SKM-1 (cell line): ENCODE results near the gene YDJC.
A peak's percentile ranks its signal among the peaks of the same experiment; 100 is the strongest.
"Not testable (repeated sequence)": the region's sequence is repeated elsewhere in the genome, so short reads cannot be mapped to it uniquely, and the experiment has no call there.

Experiments
- DNase-seq: peaks from one replicate; lab custom pipeline; 2025; ENCODE audit not compliant: unreplicated experiment; lab: John Stamatoyannopoulos, UW

YDJC gene

DNA sequence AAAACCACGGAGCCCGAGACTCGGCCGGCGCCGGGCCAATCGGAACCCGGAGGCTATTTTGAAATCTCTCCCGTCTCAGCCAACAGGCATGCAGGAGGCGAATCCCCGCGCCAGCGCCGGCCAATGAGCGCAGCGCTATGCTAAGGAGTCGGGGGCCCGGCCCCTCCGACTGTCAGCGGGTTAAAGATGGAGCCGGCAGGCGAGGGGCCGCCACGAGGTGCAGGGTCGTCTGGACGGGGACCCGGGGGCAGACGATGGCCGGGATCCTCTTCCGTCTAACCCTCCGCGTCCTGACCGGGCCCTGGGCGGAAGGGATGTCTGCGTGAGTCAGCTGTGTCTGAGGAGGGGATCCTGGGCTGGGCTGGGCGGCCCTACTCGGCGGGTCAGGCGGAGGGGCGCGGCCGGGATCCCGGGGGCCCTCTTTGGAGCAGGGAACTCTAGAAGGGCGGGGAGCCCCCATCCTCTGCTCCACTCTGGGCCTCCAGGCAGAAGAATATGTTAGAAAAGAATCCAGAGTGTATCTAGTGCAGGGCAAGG lies 22.3 kb upstream of the YDJC start:
- DNase-seq = peak; percentile 90

DNA sequence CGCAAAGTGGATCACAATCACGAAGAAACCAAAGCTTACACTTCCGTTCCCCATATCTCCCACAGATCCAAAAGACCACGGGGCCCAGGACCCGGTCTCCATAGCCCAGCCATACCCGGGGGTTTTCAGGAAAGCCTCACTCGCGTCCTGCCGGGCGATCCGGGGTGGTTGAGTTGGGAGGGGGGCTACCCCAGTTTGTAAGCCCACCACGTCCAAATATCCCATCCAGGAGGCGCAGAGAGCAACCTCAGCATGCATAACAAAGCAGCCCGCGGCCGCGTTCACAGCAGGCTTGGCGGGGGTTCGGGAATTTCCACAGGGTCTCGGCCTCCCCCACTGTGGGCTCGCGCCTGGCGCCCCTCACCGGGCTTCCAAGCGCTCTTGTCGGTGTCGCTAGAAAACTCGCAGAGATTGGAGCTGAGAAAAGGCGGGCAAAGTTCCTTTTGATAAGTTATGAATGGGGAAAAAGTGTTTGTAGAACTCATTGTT lies 21.7 kb upstream of the YDJC start:
- DNase-seq = no peak

DNA sequence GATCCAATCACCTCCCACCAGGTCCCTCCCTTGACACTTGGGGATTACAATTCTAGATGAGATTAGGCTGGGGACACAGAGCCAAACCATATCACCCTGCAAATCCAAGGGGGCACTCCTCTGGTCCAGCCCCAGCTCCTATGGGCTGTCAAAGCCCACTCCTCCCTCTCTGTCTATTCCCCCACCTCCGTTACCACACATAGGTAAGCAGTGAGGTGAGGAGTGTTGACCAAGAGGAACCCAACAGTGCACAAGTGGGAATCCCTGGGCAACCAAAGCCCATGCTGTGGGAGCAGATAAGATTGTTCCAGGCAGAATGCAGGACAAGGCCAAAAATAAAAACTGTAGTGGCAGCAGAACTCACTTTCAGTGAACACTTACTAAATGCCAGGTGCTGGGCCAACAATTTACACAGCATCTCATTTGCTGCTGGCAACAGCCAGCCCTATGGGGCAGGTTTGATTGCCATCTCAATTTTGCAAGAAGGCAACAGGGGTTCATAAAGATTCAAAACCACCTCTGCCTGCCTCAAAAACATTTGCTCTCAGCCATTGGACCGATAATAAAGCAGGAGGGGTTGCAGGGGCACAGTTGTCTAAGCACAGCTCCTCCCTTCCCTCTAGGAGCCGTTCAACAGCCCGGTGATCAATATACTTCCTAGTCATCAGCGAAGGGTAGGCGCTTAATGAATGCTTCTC lies 21.1 kb upstream of the YDJC start:
- DNase-seq = no peak

DNA sequence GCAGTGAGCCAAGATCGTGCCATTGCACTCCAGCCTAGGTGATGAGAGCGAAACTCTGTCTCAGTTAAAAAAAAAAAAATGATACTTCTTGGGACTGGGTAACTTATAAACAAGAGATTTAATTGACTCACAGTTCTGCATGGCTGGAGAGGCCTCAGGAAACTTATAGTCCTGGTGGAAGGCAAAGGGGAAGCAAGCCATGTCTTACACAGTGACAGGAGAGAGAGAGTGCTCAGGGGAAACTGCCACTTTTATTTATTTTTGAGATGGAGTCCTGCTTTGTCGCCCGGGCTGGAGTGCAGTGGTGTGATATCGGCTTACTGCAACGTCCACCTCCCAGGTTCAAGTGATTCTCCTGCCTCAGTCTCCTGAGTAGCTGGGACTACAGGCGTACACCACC lies 20.5 kb upstream of the YDJC start:
- DNase-seq = no peak

DNA sequence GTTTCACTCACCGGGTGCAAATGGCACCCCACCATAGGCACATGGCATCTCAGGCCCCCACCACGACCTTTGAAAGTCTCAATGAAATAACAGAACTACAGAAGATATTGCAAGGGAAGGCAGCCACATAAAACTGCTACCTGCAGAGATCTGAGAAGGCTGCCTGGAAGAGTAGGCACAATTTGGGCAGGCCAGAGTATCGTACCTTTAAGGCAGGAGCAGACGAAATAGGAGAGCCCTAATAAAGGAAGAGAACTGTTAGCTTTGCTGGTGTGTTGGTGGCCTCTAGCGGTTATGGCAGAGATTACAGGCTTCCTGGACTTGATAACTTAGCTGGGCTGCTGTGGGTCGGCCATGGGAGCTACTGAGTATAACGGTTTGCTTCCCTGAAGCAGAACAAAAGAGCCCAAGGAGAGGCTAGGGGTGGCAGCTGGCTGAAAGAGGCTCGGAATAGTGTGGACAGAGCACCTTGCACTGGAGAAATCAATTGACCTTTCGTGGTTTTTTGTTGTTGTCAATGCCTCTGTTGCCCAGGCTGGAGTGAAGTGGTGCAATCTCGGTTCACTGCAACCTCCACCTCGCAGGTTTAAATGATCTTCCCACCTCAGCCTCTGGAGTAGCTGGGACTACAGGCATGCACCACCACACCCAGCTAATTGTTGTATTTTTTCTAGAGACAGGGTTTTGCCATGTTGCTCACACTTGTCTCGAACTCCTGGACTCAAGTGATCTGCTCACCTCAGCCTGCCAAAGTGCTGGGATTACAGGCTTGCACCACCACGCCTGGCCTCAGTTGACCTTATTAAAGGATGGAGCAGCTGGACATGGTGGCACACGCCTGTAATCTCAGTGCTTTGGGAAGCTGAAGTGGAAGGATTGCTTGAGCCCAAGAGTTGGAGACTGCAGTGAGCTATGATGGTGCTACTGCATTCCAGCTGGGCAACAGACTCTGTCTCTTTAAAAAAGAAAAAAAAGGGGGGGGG lies 17.1 kb upstream of the YDJC start:
- DNase-seq = peak; percentile 63

DNA sequence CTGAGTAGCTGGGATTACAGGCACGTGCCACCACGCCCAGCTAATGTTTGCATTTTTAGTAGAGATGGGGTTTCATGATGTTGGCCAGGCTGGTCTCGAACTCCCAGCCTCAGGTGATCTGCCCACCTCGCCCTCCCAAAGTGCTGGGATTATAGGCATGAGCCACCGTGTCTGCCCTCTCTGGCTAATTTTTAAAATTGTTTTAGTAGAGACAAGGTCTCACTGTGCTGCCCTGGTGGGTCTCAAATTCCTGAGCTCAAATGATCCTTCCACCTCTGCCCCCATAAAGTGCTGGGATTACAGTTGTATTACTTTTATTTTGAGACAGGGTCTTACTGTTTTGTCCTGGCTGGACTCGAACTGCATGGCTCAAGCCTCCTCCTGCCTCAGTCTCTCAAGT lies 15.7 kb upstream of the YDJC start:
- not testable (repeated sequence) for DNase-seq

DNA sequence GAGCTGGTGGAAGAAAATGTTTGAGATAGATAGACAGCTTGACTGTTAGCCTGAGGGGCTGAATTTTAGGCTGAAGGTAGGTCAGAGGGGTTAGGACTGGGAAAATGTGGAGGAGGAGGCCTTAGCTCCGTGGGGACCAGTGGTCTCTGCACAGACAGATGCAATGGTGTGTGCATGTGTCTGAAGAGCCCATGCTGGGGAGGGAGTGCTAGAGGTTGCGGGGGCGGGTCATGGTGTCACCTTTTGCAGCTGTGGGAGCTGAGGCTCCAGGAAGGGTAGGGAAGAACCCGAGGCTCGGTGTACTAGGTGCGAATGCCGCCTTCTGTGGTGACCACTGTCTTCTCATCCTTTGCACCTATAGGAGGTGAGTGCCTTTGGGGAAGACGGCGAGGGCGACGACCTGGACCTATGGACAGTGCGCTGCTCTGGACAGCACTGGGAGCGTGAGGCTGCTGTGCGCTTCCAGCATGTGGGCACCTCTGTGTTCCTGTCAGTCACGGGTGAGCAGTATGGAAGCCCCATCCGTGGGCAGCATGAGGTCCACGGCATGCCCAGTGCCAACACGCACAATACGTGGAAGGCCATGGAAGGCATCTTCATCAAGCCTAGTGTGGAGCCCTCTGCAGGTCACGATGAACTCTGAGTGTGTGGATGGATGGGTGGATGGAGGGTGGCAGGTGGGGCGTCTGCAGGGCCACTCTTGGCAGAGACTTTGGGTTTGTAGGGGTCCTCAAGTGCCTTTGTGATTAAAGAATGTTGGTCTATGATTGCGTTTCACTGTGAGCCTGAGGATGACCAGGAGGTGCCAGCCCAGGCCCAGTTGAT lies 13.9 kb upstream of the YDJC start:
- DNase-seq = no peak

DNA sequence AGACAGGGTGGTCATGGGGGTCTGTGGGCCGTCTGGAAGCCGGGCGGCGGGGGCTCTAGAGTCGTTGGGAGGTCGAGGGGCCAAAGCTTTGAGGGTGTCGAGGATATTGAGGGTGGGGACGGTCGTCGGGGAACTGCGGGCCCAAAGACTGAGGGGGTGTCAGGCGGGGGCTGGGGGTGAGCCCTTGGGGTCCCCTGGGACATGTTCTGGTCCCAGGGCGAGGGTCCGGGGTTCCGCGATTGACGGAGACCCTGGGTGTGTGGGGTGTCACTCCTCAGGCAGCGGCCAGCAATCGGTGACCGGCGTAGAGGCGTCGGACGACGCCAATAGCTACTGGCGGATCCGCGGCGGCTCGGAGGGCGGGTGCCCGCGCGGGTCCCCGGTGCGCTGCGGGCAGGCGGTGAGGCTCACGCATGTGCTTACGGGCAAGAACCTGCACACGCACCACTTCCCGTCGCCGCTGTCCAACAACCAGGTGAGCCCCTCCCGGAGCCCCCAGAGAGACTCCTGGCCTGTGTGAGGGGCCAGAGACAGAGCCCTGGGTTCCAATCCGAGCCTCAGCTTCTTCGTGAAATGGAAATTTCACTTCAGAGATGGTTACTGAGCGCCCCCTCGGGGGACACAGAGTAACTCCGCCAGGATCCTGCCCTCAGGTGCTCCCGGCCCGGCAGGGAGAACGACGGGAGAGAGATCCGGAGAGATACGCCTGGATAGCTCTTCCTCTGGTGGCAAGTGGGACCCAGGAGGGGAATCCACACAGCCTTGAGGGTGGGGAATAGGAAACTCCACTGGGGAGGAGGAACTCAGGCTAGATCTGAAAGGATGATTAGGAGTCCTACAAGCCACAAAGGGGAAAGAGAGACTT lies 13.0 kb upstream of the YDJC start:
- peak; percentile 48 for DNase-seq

DNA sequence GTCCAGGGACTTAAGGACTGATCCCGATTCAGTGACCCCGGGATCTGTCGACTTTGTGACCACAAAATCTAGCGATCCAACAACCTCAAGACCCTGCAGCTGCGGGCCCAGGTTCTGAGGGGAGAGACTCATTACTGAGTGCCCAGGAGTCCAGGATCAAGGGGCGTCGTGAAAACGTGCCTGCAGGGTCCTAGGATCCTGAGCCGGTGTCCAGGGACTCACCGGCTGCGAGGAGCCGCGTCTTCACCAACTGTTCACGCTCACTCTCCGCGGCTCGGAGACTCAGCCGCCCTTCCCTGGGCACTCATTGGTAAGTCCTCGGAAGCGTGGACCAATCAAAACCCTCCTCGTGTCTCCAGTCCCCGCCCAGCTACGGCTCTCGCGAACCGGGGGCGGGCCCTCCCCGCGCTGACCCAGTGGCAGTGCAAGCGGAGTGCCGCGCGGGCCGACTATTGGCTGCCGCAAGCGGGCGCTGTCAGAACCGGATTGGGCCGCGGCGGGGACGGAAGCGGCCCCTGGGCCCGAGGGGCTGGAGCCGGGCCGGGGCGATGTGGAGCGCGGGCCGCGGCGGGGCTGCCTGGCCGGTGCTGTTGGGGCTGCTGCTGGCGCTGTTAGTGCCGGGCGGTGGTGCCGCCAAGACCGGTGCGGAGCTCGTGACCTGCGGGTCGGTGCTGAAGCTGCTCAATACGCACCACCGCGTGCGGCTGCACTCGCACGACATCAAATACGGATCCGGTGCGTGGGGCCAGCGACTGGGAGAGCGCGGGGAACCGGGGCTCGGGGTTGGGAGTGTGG lies 12.2 kb upstream of the YDJC start, which contains the start of gene SDF2L1:
SDF2L1 (plus strand) TSS at position 514 of the 795 bp plus-strand sequence; CDS start at position 549, 35 bp downstream.
- DNase-seq = peak; percentile 96

DNA sequence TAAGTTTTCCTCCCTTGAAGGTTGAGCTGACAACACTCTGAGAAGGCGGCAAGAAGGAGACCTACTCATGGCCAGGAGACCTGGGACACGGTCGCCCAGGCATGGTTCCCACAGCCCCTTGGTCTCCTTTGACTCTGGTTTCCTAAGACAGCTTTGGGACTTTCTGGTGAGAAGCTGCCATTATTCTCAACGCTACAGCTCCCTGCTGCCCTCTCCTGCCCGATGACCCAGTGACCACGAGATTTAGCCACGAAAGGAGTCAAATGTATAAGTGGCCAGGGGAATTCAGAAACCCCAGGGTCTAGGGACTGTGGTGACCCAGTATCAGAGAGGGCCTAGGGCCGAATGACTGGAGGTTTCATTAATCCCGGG lies 11.6 kb upstream of the YDJC start:
- DNase-seq = no peak

DNA sequence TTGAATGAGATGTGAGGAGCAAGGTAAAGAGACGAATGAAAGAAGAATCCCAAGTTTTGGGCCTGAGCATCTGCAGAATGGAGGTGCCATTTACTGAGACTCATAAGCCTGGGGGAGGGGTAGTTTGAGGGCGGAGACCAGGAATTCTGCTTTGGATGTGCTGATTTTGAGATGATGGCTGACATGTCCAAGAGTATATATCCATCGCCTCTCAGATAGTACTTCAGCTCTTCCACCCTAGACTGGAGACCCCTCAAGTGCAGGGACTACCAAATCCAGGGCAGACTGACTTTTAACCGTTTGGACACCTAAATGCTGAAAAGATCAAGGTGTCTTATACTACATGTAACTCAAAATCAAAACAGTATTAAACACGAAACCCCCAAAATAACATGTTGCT lies 11.0 kb upstream of the YDJC start:
- DNase-seq = no peak

GRCh38 chr22:21639359-21639758 lies 9.5 kb upstream of the YDJC start:
- no peak for DNase-seq

DNA sequence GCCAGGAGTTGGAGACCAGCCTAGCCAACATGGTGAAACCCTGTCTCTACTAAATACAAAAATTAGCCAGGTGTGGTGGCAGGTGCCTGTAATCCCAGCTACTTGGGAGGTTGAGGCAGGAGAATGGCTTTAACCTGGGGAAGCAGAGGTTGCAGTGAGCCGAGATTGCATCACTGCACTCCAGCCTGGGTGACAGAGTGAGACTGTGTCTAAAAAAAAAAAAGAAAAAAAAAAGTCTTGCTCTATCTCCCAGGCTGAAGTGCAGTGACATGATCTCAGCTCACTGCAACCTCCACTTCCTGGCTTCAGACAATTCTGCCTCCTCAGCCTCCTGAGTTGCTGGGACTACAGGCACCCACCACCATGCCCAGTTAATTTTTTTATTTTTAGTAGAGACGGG lies 7.6 kb upstream of the YDJC start:
- DNase-seq = not testable (repeated sequence)

GRCh38 chr22:21636629-21637218 lies 6.9 kb upstream of the YDJC start:
- DNase-seq = no peak

GRCh38 chr22:21635771-21636510 lies 6.1 kb upstream of the YDJC start:
- no peak for DNase-seq

GRCh38 chr22:21634844-21635243 lies 5.0 kb upstream of the YDJC start:
- no peak for DNase-seq

GRCh38 chr22:21634081-21634480 lies 4.3 kb upstream of the YDJC start:
- no peak for DNase-seq

GRCh38 chr22:21633481-21633880 lies 3.7 kb upstream of the YDJC start:
- no peak for DNase-seq
